Astrocyte (in vitro differentiated cells and primary cell): Measurements from ENCODE around the gene EP400. TPM values are rescaled to one million over a fixed set of nuclear protein-coding genes. Genes with fewer than 3 reads are reported as not detected.

Experiments used
- DNase-seq: peaks from one replicate; pipeline ENCODE4 v3.0.0-alpha.2; 2010; ENCODE audit warnings: low read depth
- FAIRE-seq: peaks from 2 replicates; lab custom pipeline; 2011; peaks lifted over from hg19 to GRCh38; lab: Jason Lieb, UNC
- H2AFZ ChIP-seq: 2 replicates; pipeline ENCODE4 v1.6.0; 2012; ENCODE audit warnings: low read depth, low read length, inconsistent platforms
- H3K27ac ChIP-seq: 2 replicates; pipeline ENCODE4 v1.5.1; 2011; ENCODE audit warnings: low read depth, low read length, inconsistent platforms
- H3K27me3 ChIP-seq: 2 replicates; pipeline ENCODE4 v1.6.0; 2011; ENCODE audit warnings: low read length, inconsistent platforms; ENCODE audit not compliant: insufficient read depth
- H3K36me3 ChIP-seq: 2 replicates; pipeline ENCODE4 v1.5.1; 2011; ENCODE audit warnings: low read length, inconsistent platforms; ENCODE audit not compliant: insufficient read depth
- H3K4me1 ChIP-seq: 2 replicates; pipeline ENCODE4 v1.5.1; 2011; ENCODE audit warnings: low read length, inconsistent platforms; ENCODE audit not compliant: insufficient read depth
- H3K4me2 ChIP-seq: 2 replicates; pipeline ENCODE4 v1.6.0; 2012; ENCODE audit warnings: low read length, inconsistent platforms
- H3K4me3 ChIP-seq: 2 replicates; pipeline ENCODE4 v1.5.1; 2011; ENCODE audit warnings: low read depth, mild to moderate bottlenecking, low read length, inconsistent platforms; ENCODE audit not compliant: insufficient read depth
- H3K79me2 ChIP-seq: 2 replicates; pipeline ENCODE4 v1.6.0; 2012; ENCODE audit warnings: mild to moderate bottlenecking, low read length, inconsistent platforms; ENCODE audit not compliant: insufficient read depth
- H3K9ac ChIP-seq: 2 replicates; pipeline ENCODE4 v1.6.0; 2012; ENCODE audit warnings: mild to moderate bottlenecking, low read length, inconsistent platforms
- H3K9me3 ChIP-seq: 2 replicates; pipeline ENCODE4 v1.5.1; 2012; ENCODE audit warnings: low read depth, mild to moderate bottlenecking, low read length, inconsistent platforms; ENCODE audit not compliant: insufficient read depth
- H4K20me1 ChIP-seq: 2 replicates; pipeline ENCODE4 v1.6.0; 2012; ENCODE audit warnings: low read length, inconsistent platforms; ENCODE audit not compliant: insufficient read depth
- H3K27ac Mint-ChIP-seq: one replicate; pipeline ENCODE4 v1.8.0; 2021; ENCODE audit warnings: mild to moderate bottlenecking, mixed read lengths; ENCODE audit not compliant: unreplicated experiment
- H3K27me3 Mint-ChIP-seq: one replicate; pipeline ENCODE4 v1.8.0; 2021; ENCODE audit warnings: low read depth, mixed read lengths; ENCODE audit not compliant: unreplicated experiment
- H3K36me3 Mint-ChIP-seq: one replicate; pipeline ENCODE4 v1.8.0; 2021; ENCODE audit warnings: low read depth, mixed read lengths; ENCODE audit not compliant: unreplicated experiment
- H3K4me1 Mint-ChIP-seq: one replicate; pipeline ENCODE4 v1.8.0; 2021; ENCODE audit warnings: low read depth, mixed read lengths; ENCODE audit not compliant: unreplicated experiment
- H3K4me3 Mint-ChIP-seq: one replicate; pipeline ENCODE4 v1.8.0; 2021; ENCODE audit warnings: mild to moderate bottlenecking, moderate library complexity, mixed read lengths; ENCODE audit not compliant: unreplicated experiment
- H3K9me3 Mint-ChIP-seq: one replicate; pipeline ENCODE4 v1.8.0; 2021; ENCODE audit warnings: mild to moderate bottlenecking, mixed read lengths; ENCODE audit not compliant: unreplicated experiment
- EZH2 ChIP-seq: IDR thresholded peaks from 2 replicates; pipeline ENCODE4 v1.6.1; 2012; ENCODE audit warnings: mild to moderate bottlenecking, low read length, inconsistent platforms; ENCODE audit not compliant: insufficient read depth
- total RNA-seq: library from RNA; stranded (reverse); gene quantifications from 2 replicates; pipeline ENCODE4 v1.2.1, GENCODE V29; 2021
- TF ChIP-seq, protein P1 (sequence below): IDR thresholded peaks from 2 replicates; pipeline ENCODE4 v1.5.1; 2011; ENCODE audit warnings: low read depth, mild to moderate bottlenecking, inconsistent platforms, low read length, moderate library complexity; ENCODE audit not compliant: insufficient read depth

Gene EP400
- total RNA-seq, 1 donor from 2014 or later: 39.8 TPM

DNA sequence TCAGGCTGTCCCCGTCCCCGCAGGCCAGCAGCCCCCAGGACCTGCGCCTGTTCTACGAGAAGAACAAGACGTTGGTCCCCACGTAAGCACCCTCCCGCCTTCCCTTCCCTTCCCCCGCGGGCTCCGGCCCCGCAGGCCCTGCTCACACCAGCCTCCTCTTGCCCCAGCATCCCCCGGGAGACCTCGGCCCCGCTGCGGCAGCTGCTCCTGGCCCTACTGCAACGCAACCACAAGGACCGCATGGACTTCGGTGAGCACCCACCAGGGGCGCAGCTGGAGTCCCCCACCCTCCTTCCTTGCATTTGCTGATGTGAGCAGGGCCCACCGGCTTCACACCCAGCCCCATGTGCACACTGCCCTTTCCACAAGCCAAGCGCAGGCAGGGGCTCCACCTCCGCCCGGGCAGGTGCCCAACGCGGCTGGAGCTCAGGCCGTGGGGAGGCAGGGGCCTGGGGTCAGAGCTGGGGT, 40.0 kb upstream of the EP400 start:
- no peak overlapping the region for H3K4me2 ChIP-seq
- Mint-ChIP-seq H3K9me3 (no peaks in the 10 kb centered on the region), H3K4me1 (peaks cover 12% of the 10 kb centered on the region), H3K27ac (no peak overlapping the region), H3K27me3 (no peaks in the 10 kb centered on the region), H3K36me3 (peaks cover 8% of the 10 kb centered on the region), H3K4me3 (no peak overlapping the region)
- no peak overlapping the region for H2AFZ ChIP-seq
- FAIRE-seq (no peak), DNase-seq (no peak)
- no peaks in the 10 kb centered on the region for H3K36me3 ChIP-seq
- H3K4me1 ChIP-seq: peaks cover 21% of the 10 kb centered on the region
- no peaks in the 10 kb centered on the region for H3K9me3 ChIP-seq
- H3K79me2 ChIP-seq: peaks cover 17% of the 10 kb centered on the region
- H3K27ac ChIP-seq: no peak overlapping the region
- H4K20me1 ChIP-seq: peaks cover 39% of the 10 kb centered on the region
- no peak for TF ChIP-seq EZH2
- TF ChIP-seq, protein P1, sequence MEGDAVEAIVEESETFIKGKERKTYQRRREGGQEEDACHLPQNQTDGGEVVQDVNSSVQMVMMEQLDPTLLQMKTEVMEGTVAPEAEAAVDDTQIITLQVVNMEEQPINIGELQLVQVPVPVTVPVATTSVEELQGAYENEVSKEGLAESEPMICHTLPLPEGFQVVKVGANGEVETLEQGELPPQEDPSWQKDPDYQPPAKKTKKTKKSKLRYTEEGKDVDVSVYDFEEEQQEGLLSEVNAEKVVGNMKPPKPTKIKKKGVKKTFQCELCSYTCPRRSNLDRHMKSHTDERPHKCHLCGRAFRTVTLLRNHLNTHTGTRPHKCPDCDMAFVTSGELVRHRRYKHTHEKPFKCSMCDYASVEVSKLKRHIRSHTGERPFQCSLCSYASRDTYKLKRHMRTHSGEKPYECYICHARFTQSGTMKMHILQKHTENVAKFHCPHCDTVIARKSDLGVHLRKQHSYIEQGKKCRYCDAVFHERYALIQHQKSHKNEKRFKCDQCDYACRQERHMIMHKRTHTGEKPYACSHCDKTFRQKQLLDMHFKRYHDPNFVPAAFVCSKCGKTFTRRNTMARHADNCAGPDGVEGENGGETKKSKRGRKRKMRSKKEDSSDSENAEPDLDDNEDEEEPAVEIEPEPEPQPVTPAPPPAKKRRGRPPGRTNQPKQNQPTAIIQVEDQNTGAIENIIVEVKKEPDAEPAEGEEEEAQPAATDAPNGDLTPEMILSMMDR: no peak
- no peak overlapping the region for H3K9ac ChIP-seq
- no peak overlapping the region for H3K4me3 ChIP-seq
- no peaks in the 10 kb centered on the region for H3K27me3 ChIP-seq

DNA sequence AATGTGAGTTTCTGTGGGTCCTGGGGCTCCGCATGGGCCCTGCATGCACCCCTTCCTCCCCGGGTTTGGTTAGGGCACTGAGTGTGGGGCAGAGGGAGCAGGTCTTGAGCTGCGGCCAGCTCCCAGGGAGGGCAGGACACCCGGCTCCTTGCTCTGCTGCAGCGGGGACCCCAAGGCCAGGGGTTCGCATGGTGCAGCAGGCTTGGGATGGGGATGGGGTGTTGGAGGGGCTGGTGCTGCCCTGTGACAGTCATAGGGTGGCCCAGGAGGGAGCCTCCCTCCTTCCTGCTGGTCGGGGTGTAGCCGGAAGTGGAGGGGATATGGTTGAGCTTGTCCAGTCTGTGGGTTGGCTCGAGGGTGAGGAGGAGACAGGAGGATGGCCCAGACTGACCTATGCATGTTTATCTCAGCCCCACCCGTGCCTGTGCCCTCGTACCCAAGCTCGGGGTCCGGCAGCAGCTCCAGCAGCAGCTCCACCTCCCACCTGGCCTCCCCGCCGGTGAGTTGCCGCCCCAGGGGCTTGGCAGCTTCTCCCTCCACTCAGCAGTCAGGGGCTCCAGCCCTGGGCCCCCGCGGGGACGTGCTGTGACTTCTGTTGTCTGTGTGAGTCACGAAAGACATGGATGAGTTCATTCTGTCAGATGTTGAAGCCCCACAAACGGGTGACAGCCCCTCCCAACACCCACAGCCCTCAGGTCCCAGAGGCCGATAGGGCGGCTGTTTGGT, 39.3 kb upstream of the EP400 start:
- H3K36me3 ChIP-seq: no peaks in the 10 kb centered on the region
- no peak for TF ChIP-seq EZH2
- TF ChIP-seq, protein P1: no peak
- FAIRE-seq: no peak
- H3K79me2 ChIP-seq: peaks cover 10% of the 10 kb centered on the region
- H3K9me3 ChIP-seq: no peaks in the 10 kb centered on the region
- no peak overlapping the region for H3K4me3 ChIP-seq
- DNase-seq: no peak
- Mint-ChIP-seq H3K4me1 (peaks cover 12% of the 10 kb centered on the region), H3K27ac (no peak overlapping the region), H3K36me3 (peaks cover 8% of the 10 kb centered on the region), H3K4me3 (no peak overlapping the region), H3K27me3 (no peaks in the 10 kb centered on the region), H3K9me3 (no peaks in the 10 kb centered on the region)
- H4K20me1 ChIP-seq: peaks cover 32% of the 10 kb centered on the region
- H3K9ac ChIP-seq: no peak overlapping the region
- H3K27me3 ChIP-seq: no peaks in the 10 kb centered on the region
- peaks cover 21% of the 10 kb centered on the region for H3K4me1 ChIP-seq
- H3K27ac ChIP-seq: no peak overlapping the region
- no peak overlapping the region for H2AFZ ChIP-seq
- no peak overlapping the region for H3K4me2 ChIP-seq
